A549 (cell line): ENCODE results near the gene AUTS2. TPM values are rescaled to one million over a fixed set of nuclear protein-coding genes. Genes with fewer than 3 reads are reported as not detected.

ENCODE experiments used
- ATAC-seq, 2 experiments: fragments of 200-7000 bp in 1 of 2; fragments of >200 bp in 1 of 2; cut with Nextera tagmentation in 1 of 2; cut with Tn5 transposase in 1 of 2; 3 replicates each; pipeline versions ENCODE4 v1.8.0 to v1.9.1; 2018 to 2020; ENCODE audit warnings: mild to moderate bottlenecking in 1 of 2, moderate library complexity in 1 of 2
- CTCF ChIA-PET: fragments of 300-600 bp; sonication (Branson Sonifier 250); formaldehyde crosslinking; extraction: SDS; loops from one replicate; lab custom pipeline; 2021; ENCODE audit warnings: antibody characterized with exemption, inconsistent platforms; lab: Yijun Ruan, JAX
- POLR2A ChIA-PET: fragments of 350-600 bp; formaldehyde crosslinking; extraction: SDS; loops from one replicate; lab custom pipeline; 2021; ENCODE audit warnings: antibody characterized with exemption, inconsistent platforms; lab: Yijun Ruan, JAX
- DNase-seq, 2 experiments: peaks; one replicate each; pipeline versions ENCODE4 v3.0.0 to v3.0.0-alpha.2; 2011 to 2016; ENCODE audit warnings: low read depth in 1 of 2, low spot score in 1 of 2
- FAIRE-seq: peaks from 2 replicates; lab custom pipeline; 2011; peaks lifted over from hg19 to GRCh38; lab: Jason Lieb, UNC
- H3K27ac ChIP-seq, 2 experiments: fragments of >200 bp; sonication (Bioruptor Twin); formaldehyde crosslinking; 3 replicates each; pipeline ENCODE4 v1.5.1; 2016 to 2017
- H3K4me1 ChIP-seq: fragments of >200 bp; sonication (Bioruptor Twin); formaldehyde crosslinking; 3 replicates; pipeline ENCODE4 v1.6.1; 2016
- H3K4me2 ChIP-seq: fragments of >200 bp; sonication (Bioruptor Twin); formaldehyde crosslinking; 3 replicates; pipeline ENCODE4 v1.6.1; 2016
- H3K4me3 ChIP-seq: fragments of >200 bp; sonication (Bioruptor Twin); formaldehyde crosslinking; 3 replicates; pipeline ENCODE4 v1.5.1; 2016
- H3K9me3 ChIP-seq: fragments of >200 bp; sonication (Bioruptor Twin); formaldehyde crosslinking; 3 replicates; pipeline ENCODE4 v1.6.1; 2016
- CBX2 ChIP-seq: fragments of 200-600 bp; sonication (generic); IDR thresholded peaks from 2 replicates; pipeline ENCODE4 v1.6.1; 2016; ENCODE audit warnings: low read depth, mild to moderate bottlenecking, borderline replicate concordance
- CHD2 ChIP-seq: fragments of 150-350 bp; IDR thresholded peaks from 2 replicates; pipeline ENCODE4 v1.6.1; 2014; ENCODE audit warnings: low read length; ENCODE audit not compliant: partially characterized antibody
- E2F6 ChIP-seq: IDR thresholded peaks from 2 replicates; pipeline ENCODE4 v1.6.1; 2012; ENCODE audit warnings: low read depth, borderline replicate concordance
- FOSL2 ChIP-seq, 2 experiments: fragments of 450-650 bp in 1 of 2; fragments of >200 bp in 1 of 2; sonication (Bioruptor Twin) in 1 of 2; formaldehyde crosslinking; IDR thresholded peaks; 2 replicates each; pipeline versions ENCODE4 v1.5.0 to v1.6.1; 2016 to 2020; ENCODE audit warnings: mild to moderate bottlenecking in 1 of 2, moderate library complexity in 1 of 2
- GATA3 ChIP-seq: IDR thresholded peaks from 2 replicates; pipeline ENCODE4 v1.6.1; 2012; ENCODE audit warnings: borderline replicate concordance
- HDAC2 ChIP-seq: fragments of 200-600 bp; sonication (generic); IDR thresholded peaks from 2 replicates; pipeline ENCODE4 v1.6.1; 2016
- HES2 ChIP-seq: fragments of >200 bp; sonication (Bioruptor Twin); formaldehyde crosslinking; IDR thresholded peaks from 2 replicates; pipeline ENCODE4 v1.6.1; 2016
- HMGXB4 ChIP-seq: fragments of 250-450 bp; sonication (Bioruptor Pico); IDR thresholded peaks from 2 replicates; pipeline ENCODE4 v1.5.0; 2021; ENCODE audit warnings: mild to moderate bottlenecking, moderate library complexity, borderline replicate concordance
- HOXB5 ChIP-seq: fragments of 250-450 bp; sonication (Bioruptor Pico); IDR thresholded peaks from 2 replicates; pipeline ENCODE4 v1.5.0; 2020; ENCODE audit warnings: mild to moderate bottlenecking, moderate library complexity
- JUN ChIP-seq, 2 experiments: fragments of >200 bp; sonication (Bioruptor Twin); formaldehyde crosslinking; IDR thresholded peaks; 2 replicates in 1 of 2; 3 replicates in 1 of 2; pipeline ENCODE4 v1.6.1; 2016 to 2017
- JUNB ChIP-seq: fragments of >200 bp; sonication (Bioruptor Twin); formaldehyde crosslinking; IDR thresholded peaks from 2 replicates; pipeline ENCODE4 v1.6.1; 2016
- KDM5A ChIP-seq: fragments of 200-600 bp; sonication (generic); IDR thresholded peaks from 2 replicates; pipeline ENCODE4 v1.6.1; 2016; ENCODE audit warnings: antibody characterized with exemption, mild to moderate bottlenecking
- MAFK ChIP-seq: fragments of 450-650 bp; IDR thresholded peaks from 2 replicates; pipeline ENCODE4 v1.6.1; 2014; ENCODE audit not compliant: partially characterized antibody
- MAX ChIP-seq: IDR thresholded peaks from 2 replicates; pipeline ENCODE4 v1.6.1; 2012
- MAZ ChIP-seq: fragments of 150-350 bp; IDR thresholded peaks from 2 replicates; pipeline ENCODE4 v1.6.1; 2014; ENCODE audit warnings: antibody characterized with exemption, low read depth, low read length, borderline replicate concordance
- MYC ChIP-seq: IDR thresholded peaks from 2 replicates; pipeline ENCODE4 v1.6.1; 2012; ENCODE audit warnings: mild to moderate bottlenecking, inconsistent platforms, low read length, improper control_type of control experiment, borderline replicate concordance
- NFE2L2 ChIP-seq: fragments of 150-350 bp; conservative IDR thresholded peaks from 2 replicates; pipeline ENCODE4 v1.6.1; 2014; ENCODE audit warnings: low read length
- NPAS2 ChIP-seq: fragments of 250-450 bp; sonication (Bioruptor Pico); IDR thresholded peaks from 2 replicates; pipeline ENCODE4 v1.8.0; 2022; ENCODE audit warnings: mild to moderate bottlenecking, moderate library complexity, borderline replicate concordance
- PHF8 ChIP-seq: fragments of 200-600 bp; sonication (generic); IDR thresholded peaks from 2 replicates; pipeline ENCODE4 v1.6.1; 2016; ENCODE audit warnings: low read depth, mild to moderate bottlenecking, antibody characterized with exemption, moderate library complexity, borderline replicate concordance
- POLR2A ChIP-seq: IDR thresholded peaks from 2 replicates; pipeline ENCODE4 v1.6.1; 2012; ENCODE audit warnings: mild to moderate bottlenecking, low read length
- RFX5 ChIP-seq: fragments of 450-650 bp; IDR thresholded peaks from 2 replicates; pipeline ENCODE4 v1.7.1; 2014; ENCODE audit warnings: antibody characterized with exemption, mild to moderate bottlenecking, moderate library complexity
- SREBF2 ChIP-seq: fragments of 450-650 bp; IDR thresholded peaks from 2 replicates; pipeline ENCODE4 v1.6.1; 2014; ENCODE audit warnings: mild to moderate bottlenecking, moderate library complexity
- USF2 ChIP-seq: fragments of 450-650 bp; IDR thresholded peaks from 2 replicates; pipeline ENCODE4 v1.6.1; 2014; ENCODE audit warnings: antibody characterized with exemption
- ZFP36 ChIP-seq: fragments of 450-650 bp; IDR thresholded peaks from 2 replicates; pipeline ENCODE4 v1.6.1; 2014; ENCODE audit warnings: borderline replicate concordance; ENCODE audit not compliant: partially characterized antibody
- WGBS: methylation state at CpG from one replicate; pipeline ENCODE4 v1.1.6; 2017; ENCODE audit errors: missing lambda C conversion rate; 5-methylcytosine and 5-hydroxymethylcytosine counted together
- polyA plus RNA-seq, 4 experiments: library from polyadenylated mRNA; depleted of rRNA in 3 of 4; stranded (reverse); fragments of >200 nt; fragmentation: RNase III in 1 of 4; extraction: RNeasy Plus Mini Kit Qiagen cat#74134 plus additional on column Dnase treatment in 1 of 4; gene quantifications; 2 replicates in 3 of 4; 3 replicates in 1 of 4; pipeline ENCODE4 v1.2.3, GENCODE V29; 2011 to 2017

AUTS2 gene
- polyA plus RNA-seq, 2 of the 4 experiments (the other 2 are of a cell fraction), result 1.6 to 3.6 TPM

- TF ChIP-seq KDM5A, result no peak
- TF ChIP-seq ZFP36, result no peak
- no peak for TF ChIP-seq USF2
- TF ChIP-seq PHF8, result no peak
- TF ChIP-seq MAX, result no peak
Observed at GRCh38 chr7:70777251-70777650, 1179.0 kb downstream of the AUTS2 start (continued).

- Histone ChIP-seq H3K9me3 (no peaks in the 10 kb centered on the region), H3K4me1 (no peaks in the 10 kb centered on the region), H3K27ac (no peak overlapping the region), H3K4me2 (no peak overlapping the region), H3K4me3 (no peak overlapping the region)
- DNase-seq (no peak), ATAC-seq (no peak), FAIRE-seq (no peak)
- TF ChIP-seq HMGXB4 (no peak), RFX5 (no peak), GATA3 (no peak), HES2 (no peak), MYC (no peak), ZFP36 (no peak), JUN (IDR thresholded peaks at IDR 0.05) (no peak), HOXB5 (CRISPR knock-in tag) (no peak), SREBF2 (no peak)
- CTCF ChIA-PET, result no interaction called here
- 47% methylated on average over 3 of the region's 3 CpGs for WGBS
- POLR2A ChIA-PET, result no interaction called here
Observed at GRCh38 chr7:70778585-70778984, 1180.3 kb downstream of the AUTS2 start.

- H3K4me1 ChIP-seq, result no peaks in the 10 kb centered on the region
- ChIA-PET POLR2A (no interaction called here), CTCF (interaction anchor here (0.7 kb wide), 1 partner anchor 38 kb away, joined by 4 read pairs; no protein-coding TSS in a partner anchor)
- TF ChIP-seq MAZ (no peak), NPAS2 (CRISPR knock-in tag) (no peak)
- DNase-seq (no peak), FAIRE-seq (no peak), ATAC-seq (no peak)
- H3K4me3 ChIP-seq, result no peak overlapping the region
- 44% methylated on average over 7 of the region's 7 CpGs for WGBS
- H3K9me3 ChIP-seq, result no peaks in the 10 kb centered on the region
- no peak overlapping the region for H3K4me2 ChIP-seq
- no peak overlapping the region for H3K27ac ChIP-seq
Observed at GRCh38 chr7:70779321-70779720, 1181.0 kb downstream of the AUTS2 start.

- 48% methylated on average over 11 of the region's 11 CpGs for WGBS
- Histone ChIP-seq H3K4me1 (no peaks in the 10 kb centered on the region), H3K4me2 (no peak overlapping the region), H3K9me3 (no peaks in the 10 kb centered on the region), H3K4me3 (no peak overlapping the region), H3K27ac (no peak overlapping the region)
- ATAC-seq (no peak), FAIRE-seq (no peak), DNase-seq (no peak)
- CTCF ChIA-PET, result no interaction called here
- POLR2A ChIA-PET, result no interaction called here
- TF ChIP-seq ZFP36 (no peak), E2F6 (no peak), MAFK (no peak), USF2 (no peak), KDM5A (no peak), CBX2 (no peak), CHD2 (no peak), MYC (no peak), HDAC2 (no peak), POLR2A (no peak), JUNB (no peak), NFE2L2 (no peak), FOSL2 (IDR thresholded peaks at IDR 0.05) (no peak), FOSL2 (CRISPR knock-in tag; IDR thresholded peaks at IDR 0.05) (no peak), MAZ (no peak)
Observed at GRCh38 chr7:70781922-70782311, 1183.6 kb downstream of the AUTS2 start.
